H4 (cell line): Measurements from ENCODE around the gene ZNF552. TPM values are rescaled to one million over a fixed set of nuclear protein-coding genes. Genes with fewer than 3 reads are reported as not detected.

Source experiments
- DNase-seq: peaks from one replicate; pipeline ENCODE4 v3.0.0-alpha.2; 2015; ENCODE audit warnings: low spot score
- total RNA-seq: library from RNA; depleted of rRNA; stranded (reverse); fragments of >200 nt; shearing (Covaris generic); gene quantifications from 2 replicates; pipeline ENCODE4 v1.2.3, GENCODE V29; 2014; rRNA removed

The ZNF552 gene
- total RNA-seq, 1 experiment from 2014 or later = 4.3 TPM

GRCh38 chr19:57776764-57777296, 37.9 kb downstream of the ZNF552 start:
- DNase-seq = no peak

GRCh38 chr19:57773488-57773887, 41.2 kb downstream of the ZNF552 start:
- no peak for DNase-seq

- DNase-seq = no peak
These were observed 43.3 kb downstream of the ZNF552 start for GRCh38 chr19:57771417-57771816.

- peak; percentile 94 for DNase-seq
These were observed 45.2 kb downstream of the ZNF552 start, which contains the start of gene ZNF586 for GRCh38 chr19:57769345-57770131. Gene ZNF586, plus strand, starts transcription at chr19:57769676. Its CDS starts 167 bp downstream, at chr19:57769843.

GRCh38 chr19:57759096-57759495, 55.6 kb downstream of the ZNF552 start:
- no peak for DNase-seq

GRCh38 chr19:57757941-57758340, 56.8 kb downstream of the ZNF552 start:
- no peak for DNase-seq

Other genes with a start within 250 kb of the ZNF552 start
- 3.9 and 7.3 TPM in 2 replicates for gene ZNF416, start 236.0 kb downstream of the ZNF552 start, total RNA-seq
- gene ZIK1, start 230.8 kb downstream of the ZNF552 start, total RNA-seq = 6.9 and 7.8 TPM in 2 replicates
- gene ZNF530, start 215.0 kb downstream of the ZNF552 start, total RNA-seq = 9.1 and 11.9 TPM in 2 replicates
- 16.8 and 26.1 TPM in 2 replicates for gene ZNF134, start 200.7 kb downstream of the ZNF552 start, total RNA-seq
- gene ZNF211, start 181.7 kb downstream of the ZNF552 start, total RNA-seq = 9.7 and 10.7 TPM in 2 replicates
- gene ZSCAN4, start 146.0 kb downstream of the ZNF552 start, total RNA-seq = not detected in 2 replicates
- 15.2 and 17.6 TPM in 2 replicates for gene ZNF551, start 132.9 kb downstream of the ZNF552 start, total RNA-seq
- not detected in 2 replicates for gene ZNF154, start 105.7 kb downstream of the ZNF552 start, total RNA-seq
- 0.41 and 0.74 TPM in 2 replicates for gene ZNF671, start 87.3 kb downstream of the ZNF552 start, total RNA-seq
- gene ZNF776, start 68.1 kb downstream of the ZNF552 start, total RNA-seq = 10.7 and 23.8 TPM in 2 replicates
- 12.7 and 19.3 TPM in 2 replicates for gene ZNF586, start 45.2 kb downstream of the ZNF552 start, total RNA-seq
- gene ZNF587B, start 15.4 kb upstream of the ZNF552 start, total RNA-seq = 7.4 and 11.9 TPM in 2 replicates
- 4.3 and 11.9 TPM in 2 replicates for gene ZNF587, start 34.9 kb upstream of the ZNF552 start, total RNA-seq
- gene ZNF814, start 74.1 kb upstream of the ZNF552 start, total RNA-seq = 3.6 and 11.1 TPM in 2 replicates
- 4.9 and 12.1 TPM in 2 replicates for gene ZNF417, start 101.7 kb upstream of the ZNF552 start, total RNA-seq
- 0.50 TPM in 1 of 2 replicates, not detected in the other for gene ZNF418, start 120.5 kb upstream of the ZNF552 start, total RNA-seq
- 2.5 and 8.7 TPM in 2 replicates for gene ZNF256, start 132.8 kb upstream of the ZNF552 start, total RNA-seq
- gene C19orf18, start 159.6 kb upstream of the ZNF552 start, total RNA-seq = not detected in 2 replicates
- gene ZNF606, start 187.9 kb upstream of the ZNF552 start, total RNA-seq = 6.5 and 7.7 TPM in 2 replicates
- gene ZSCAN1, start 219.1 kb upstream of the ZNF552 start, total RNA-seq = 1.8 TPM in 1 of 2 replicates, not detected in the other
- not detected in 2 replicates for gene ZNF135, start 244.4 kb upstream of the ZNF552 start, total RNA-seq